Neutrophil (primary cell): ENCODE results near the gene KIAA0825.

ENCODE experiments used
- H3K27ac ChIP-seq: fragments of 200-600 bp; sonication (generic); 2 replicates; pipeline ENCODE4 v1.5.1; 2016; ENCODE audit warnings: mild to moderate bottlenecking, moderate library complexity
- H3K27me3 ChIP-seq: fragments of 200-600 bp; sonication (generic); 2 replicates; pipeline ENCODE4 v1.6.0; 2016; ENCODE audit warnings: mild to moderate bottlenecking
- H3K36me3 ChIP-seq: fragments of 200-600 bp; sonication (generic); 2 replicates; pipeline ENCODE4 v1.5.1; 2017
- H3K4me1 ChIP-seq, 2 experiments: fragments of 200-600 bp in 1 of 2; sonication (generic) in 1 of 2; 1 replicate in 1 of 2; 2 replicates in 1 of 2; pipeline versions ENCODE4 v1.5.1 to v1.6.1; 2013 to 2016; ENCODE audit warnings: low read depth in 1 of 2, low read length in 1 of 2, mild to moderate bottlenecking in 1 of 2, moderate library complexity in 1 of 2; ENCODE audit not compliant: control insufficient read depth in 1 of 2, insufficient read depth in 1 of 2
- H3K4me3 ChIP-seq, 2 experiments: fragments of 200-600 bp in 1 of 2; sonication (generic) in 1 of 2; 1 replicate in 1 of 2; 2 replicates in 1 of 2; pipeline ENCODE4 v1.5.1; 2013 to 2016; ENCODE audit warnings: low read depth in 1 of 2, low read length in 1 of 2, mild to moderate bottlenecking in 1 of 2, moderate library complexity in 1 of 2
- H3K9me3 ChIP-seq: fragments of 200-600 bp; sonication (generic); 2 replicates; pipeline ENCODE4 v1.5.1; 2016
- CTCF ChIP-seq: fragments of 200-600 bp; sonication (generic); IDR thresholded peaks from 2 replicates; pipeline ENCODE4 v1.5.1; 2016; ENCODE audit warnings: antibody characterized with exemption

The KIAA0825 gene

GRCh38 chr5:94385767-94386166 is 232.6 kb downstream of the KIAA0825 start:
- no peaks in the 10 kb centered on the region for H3K27me3 ChIP-seq
- no peak overlapping the region for H3K27ac ChIP-seq
- H3K4me3 ChIP-seq: no peak overlapping the region
- no peaks in the 10 kb centered on the region for H3K9me3 ChIP-seq
- no peaks in the 10 kb centered on the region for H3K36me3 ChIP-seq
- H3K4me1 ChIP-seq: no peaks in the 10 kb centered on the region
- TF ChIP-seq CTCF: no peak

- no peak overlapping the region for H3K4me3 ChIP-seq
- peaks cover 0 to 4% of the 10 kb centered on the region in 2 experiments for H3K4me1 ChIP-seq
- no peak for TF ChIP-seq CTCF
- H3K36me3 ChIP-seq: no peaks in the 10 kb centered on the region
- no peaks in the 10 kb centered on the region for H3K9me3 ChIP-seq
- H3K27me3 ChIP-seq: no peaks in the 10 kb centered on the region
- no peak overlapping the region for H3K27ac ChIP-seq
Measured at GRCh38 chr5:94378062-94378461, 240.3 kb downstream of the KIAA0825 start.

- Histone ChIP-seq H3K4me3 (no peak overlapping the region), H3K9me3 (no peaks in the 10 kb centered on the region), H3K4me1 (peaks cover 0 to 4% of the 10 kb centered on the region in 2 experiments), H3K27ac (no peak overlapping the region), H3K27me3 (no peaks in the 10 kb centered on the region), H3K36me3 (no peaks in the 10 kb centered on the region)
- TF ChIP-seq CTCF: no peak
Measured at GRCh38 chr5:94376672-94377345, 241.6 kb downstream of the KIAA0825 start.

- Histone ChIP-seq H3K27ac (no peak overlapping the region), H3K4me1 (peaks cover 0 to 4% of the 10 kb centered on the region in 2 experiments), H3K4me3 (no peak overlapping the region), H3K36me3 (no peaks in the 10 kb centered on the region), H3K9me3 (no peaks in the 10 kb centered on the region), H3K27me3 (no peaks in the 10 kb centered on the region)
- no peak for TF ChIP-seq CTCF
Measured at GRCh38 chr5:94375801-94376200, 242.6 kb downstream of the KIAA0825 start.

- no peak overlapping the region for H3K4me3 ChIP-seq
- no peaks in the 10 kb centered on the region for H3K27me3 ChIP-seq
- no peak for TF ChIP-seq CTCF
- H3K4me1 ChIP-seq: peaks cover 0 to 4% of the 10 kb centered on the region in 2 experiments
- no peaks in the 10 kb centered on the region for H3K36me3 ChIP-seq
- H3K27ac ChIP-seq: no peak overlapping the region
- no peaks in the 10 kb centered on the region for H3K9me3 ChIP-seq
Measured at GRCh38 chr5:94374336-94374735, 244.1 kb downstream of the KIAA0825 start.
